GM21723 (cell line): ENCODE data around the gene GRID1.

ENCODE experiments used
- ATAC-seq: cut with Tn5 transposase; IDR thresholded peaks from one replicate; pipeline ENCODE4 v1.9.1; 2021; ENCODE audit warnings: mild to moderate bottlenecking, moderate library complexity; ENCODE audit not compliant: unreplicated experiment

The GRID1 gene

DNA sequence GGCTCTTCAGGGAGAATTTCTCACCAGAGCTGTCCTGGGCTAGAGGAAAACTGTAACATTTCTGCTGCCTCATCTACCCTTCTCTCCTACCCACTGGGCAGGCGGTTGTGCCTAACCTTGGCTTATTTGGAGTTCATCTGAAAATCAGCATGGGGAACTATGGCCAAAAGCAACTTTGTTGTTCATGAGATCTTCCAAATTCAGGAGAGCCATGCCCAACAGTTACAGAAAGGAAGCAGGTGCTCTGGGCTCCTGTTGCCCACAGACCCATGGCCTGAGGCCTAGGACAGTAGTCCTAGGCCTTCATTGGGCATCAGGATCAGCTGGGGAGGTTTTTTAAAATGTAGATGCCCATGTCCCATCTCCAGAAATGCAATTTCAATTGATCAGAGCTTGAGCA, 85.2 kb downstream of the GRID1 start:
- no peak for ATAC-seq

DNA sequence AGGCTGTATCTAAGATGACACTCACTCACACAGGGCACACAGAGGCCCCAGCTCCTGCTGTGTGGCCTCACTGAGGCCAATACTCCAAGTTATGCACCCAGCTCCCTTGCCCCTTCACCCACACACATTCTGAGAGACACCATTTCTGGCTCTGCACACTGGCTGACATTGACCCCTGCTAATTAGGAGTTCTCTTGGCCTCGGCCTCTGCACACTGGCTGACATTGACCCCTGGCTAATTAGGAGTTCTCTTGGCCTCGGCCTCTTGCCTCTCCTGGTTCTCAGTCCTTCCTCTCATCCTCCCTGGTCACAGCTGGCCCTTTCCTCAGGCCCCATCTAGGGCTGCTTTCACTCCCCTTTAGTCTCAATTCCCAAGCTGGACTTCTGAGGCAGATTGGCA, 97.3 kb downstream of the GRID1 start:
- ATAC-seq: no peak

DNA sequence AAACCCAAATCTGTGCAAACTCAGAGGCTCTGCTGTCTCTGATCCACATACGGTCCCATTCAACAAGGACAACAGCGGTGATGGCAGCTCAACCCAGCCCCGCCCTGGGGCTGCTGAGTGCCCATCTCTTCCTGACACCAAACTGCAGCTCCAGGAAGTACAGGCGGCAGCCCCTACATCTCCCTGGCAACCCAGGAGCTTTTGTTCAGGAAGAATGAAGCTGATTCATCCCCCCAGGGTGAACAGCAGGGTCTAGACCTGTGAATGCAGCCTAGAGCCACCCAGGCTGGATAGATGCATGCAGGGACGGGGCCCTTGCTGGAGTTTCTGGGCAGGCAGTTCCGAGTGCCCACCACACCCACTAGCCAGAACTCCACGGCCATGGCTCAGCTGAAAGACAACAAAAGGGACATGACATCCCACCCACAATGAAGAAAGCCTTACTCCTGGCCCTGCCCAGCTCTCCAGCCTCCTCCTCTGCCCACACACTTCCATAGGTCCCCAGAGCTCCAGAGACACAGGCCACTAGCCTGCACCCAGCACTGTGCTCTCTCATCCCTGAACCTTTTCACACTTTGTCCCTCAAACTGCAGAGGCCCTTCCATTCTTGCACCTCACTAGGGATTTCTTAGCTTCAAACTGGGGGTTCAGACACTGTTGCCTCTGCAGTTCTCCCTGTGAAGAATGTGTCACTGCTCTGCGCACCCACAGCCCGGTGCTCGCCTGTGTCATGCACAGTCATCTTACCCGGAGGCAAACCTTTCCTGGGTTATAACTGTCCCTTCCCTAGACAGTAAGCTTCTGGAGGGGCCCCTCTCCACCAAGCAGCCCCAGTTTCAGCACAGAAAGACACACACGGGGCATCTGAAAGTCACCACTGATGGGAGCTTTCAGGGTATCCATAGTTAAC, 99.1 kb downstream of the GRID1 start:
- ATAC-seq: no peak

DNA sequence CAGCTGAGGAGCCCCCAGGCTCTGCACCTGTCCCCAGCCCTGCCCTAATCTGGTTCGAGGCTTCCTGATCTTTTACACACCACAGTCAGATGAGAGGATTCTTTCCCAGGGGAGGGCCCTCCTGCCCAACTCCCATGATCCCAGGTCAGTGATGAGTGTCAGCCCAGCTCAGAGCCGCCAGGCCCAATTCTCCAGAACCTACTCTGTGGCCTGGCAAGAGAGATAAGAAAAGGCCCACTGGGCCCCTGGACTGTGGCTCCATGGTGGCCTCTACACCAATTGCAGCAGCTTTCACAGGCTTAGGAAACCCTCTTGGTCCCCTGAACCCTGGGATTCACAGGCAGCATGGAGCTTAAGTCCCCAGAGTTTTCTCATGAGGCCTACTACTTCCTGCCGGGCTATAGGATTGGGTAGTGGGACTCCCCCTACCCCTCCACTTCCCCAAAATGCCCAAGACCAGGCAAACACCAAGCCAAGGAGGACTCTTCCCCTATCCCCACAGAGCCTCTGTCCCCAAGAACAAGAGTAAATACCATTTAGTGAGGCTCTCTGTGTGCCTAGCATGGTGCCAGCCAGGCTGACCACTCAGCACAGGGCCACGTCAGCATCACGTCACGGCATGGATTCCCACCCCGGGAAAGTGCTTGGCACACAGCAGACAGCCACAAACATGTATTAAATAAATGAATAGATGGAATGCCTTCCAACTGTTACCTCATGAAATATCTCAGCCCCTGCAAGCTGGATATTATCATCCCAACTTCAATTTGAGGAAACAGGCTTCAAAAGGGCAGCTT, 100.0 kb downstream of the GRID1 start:
- no peak for ATAC-seq

DNA sequence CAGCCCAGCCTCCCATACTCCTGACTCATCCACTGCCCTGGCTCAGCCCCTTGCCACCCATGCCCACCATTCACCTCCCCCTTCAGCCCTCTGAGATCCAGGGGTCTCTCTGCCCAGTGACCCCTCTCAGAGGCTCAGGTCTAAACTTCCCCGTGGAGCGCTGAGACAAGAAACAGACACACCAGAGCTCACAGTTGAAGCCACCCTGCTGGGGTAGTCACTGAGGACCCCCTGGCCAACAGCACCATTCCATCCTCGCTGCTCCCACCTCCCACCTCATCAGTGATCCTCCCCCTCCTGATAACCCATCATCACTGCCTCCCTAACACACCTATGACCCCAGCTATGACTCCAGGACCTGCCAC, 100.7 kb downstream of the GRID1 start:
- ATAC-seq: no peak

DNA sequence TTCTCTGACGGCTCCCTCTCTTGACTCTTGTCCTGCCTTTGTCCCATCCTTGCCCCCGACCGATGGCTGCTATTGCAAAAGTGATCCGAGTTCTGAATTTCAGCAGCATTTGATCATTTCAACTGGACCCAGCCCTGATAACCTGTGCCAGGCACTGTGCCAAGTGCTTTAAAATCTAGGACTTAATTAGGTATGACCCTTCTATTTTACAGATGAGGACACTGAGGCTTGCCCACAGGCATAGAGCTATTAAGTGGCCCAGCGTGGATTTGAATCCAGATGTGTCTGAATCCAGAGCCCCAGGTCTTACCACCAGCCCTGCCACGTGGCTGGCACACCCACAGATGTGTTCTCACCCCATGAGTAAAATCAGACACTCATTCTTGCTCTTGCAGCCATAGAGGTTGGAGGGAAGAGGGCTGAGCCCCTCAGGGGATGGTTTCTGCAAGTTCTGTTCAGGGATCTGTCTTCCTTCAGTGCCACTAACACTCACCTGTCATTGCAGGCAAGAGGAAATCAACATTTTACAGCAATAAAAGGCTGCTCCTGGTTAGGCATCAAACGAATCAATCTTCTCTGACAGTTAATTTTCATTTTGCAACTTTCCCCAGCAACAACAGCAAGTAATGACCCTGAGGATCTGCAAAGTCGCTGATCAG, 101.2 kb downstream of the GRID1 start:
- no peak for ATAC-seq

DNA sequence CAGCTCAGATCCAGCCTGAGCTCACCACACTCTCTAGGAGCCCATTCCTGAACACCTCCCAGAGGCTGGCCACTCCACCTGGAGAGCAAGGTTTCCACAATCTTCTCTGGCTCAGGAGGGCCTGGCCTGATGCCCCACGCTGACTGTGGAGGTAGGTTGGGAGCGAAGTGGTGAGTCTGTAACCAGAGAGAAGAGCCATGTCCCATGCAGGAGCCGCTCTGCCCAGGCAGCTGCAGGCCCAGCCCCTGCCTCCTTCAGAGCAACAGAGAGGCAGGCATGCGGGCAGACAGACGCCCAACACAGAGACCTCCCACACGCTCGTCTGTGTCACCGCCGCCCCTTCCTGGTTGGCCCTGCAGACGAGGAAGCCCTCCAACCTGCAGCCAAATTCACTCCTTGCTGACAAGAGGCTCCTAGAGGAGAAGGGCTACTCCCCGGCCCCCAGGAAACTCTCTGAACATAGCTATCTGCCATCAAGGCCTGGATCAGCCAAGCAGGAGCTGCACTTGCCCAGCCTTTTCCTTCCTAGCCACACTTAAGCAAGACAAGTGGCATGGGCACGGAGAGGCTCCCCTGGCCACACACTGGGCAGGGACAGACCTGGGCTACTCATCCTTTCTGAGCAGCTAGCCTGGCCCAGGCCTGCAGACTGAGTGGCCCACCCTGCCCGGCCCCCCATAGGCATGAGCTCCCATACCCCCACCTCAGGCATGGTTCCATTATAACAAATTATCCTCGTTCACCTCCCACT, 101.9 kb downstream of the GRID1 start:
- no peak for ATAC-seq

DNA sequence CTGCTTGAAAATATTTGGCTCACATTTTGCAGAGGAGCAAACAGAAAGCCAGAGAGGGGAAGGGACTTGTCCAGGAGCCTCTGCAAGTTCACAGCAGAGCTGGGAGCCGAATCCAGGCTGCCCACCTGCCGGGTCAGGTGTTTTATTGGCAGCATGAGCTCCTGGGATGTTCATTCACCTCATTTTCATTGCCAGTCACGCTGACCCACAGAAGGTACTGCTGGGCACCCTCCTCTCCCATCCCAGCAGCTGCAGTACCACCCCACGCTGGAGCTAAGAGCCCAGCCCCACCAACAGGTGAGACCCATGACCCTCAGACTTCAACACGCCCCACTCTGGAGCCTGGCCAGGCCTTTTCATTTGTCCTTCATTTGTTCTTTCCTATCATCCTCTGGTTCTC, 102.7 kb downstream of the GRID1 start:
- ATAC-seq: no peak

DNA sequence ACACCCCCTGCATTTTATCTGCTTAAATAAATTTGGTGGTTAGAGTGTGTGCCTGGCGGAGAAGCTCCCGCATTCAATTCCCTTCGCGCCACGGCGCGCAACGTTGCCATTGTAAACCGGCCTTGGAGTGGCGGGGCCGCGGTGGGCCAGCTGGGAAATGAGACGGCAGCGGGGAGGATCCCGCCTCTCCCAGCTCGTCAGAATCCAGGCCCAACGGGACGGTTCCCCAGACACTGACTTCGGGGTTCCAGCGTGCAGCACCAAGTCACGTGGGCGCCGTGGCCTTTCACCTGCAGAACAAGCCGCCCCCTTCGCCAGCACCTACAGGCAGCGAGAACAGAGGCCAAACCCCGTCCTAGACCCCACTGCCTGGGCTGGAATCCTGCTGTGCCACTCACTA, 103.4 kb downstream of the GRID1 start:
- ATAC-seq: no peak

DNA sequence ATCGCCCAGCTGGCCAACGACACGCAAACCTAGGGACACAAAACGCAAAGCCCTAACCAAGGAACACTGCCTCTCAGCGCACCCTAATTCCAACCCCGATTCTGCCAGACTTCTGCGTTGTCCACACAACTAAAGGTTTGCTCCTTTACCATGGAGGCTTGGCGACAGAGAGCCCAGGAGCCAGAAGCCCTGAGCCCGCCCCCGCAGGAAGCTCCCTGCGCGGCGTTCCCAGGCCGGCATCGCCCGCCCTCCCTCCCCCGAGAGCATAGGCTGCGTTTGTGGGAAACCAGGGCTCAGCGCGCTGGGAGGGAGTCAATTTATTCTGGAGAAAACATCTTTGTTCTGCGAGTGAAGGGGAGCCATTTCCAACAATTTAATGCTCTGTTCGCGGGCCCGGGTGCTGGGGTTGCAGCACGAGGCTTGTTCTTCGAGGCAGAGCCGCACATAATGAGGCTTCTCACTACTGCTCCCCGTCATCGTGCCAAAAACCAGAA, 103.9 kb downstream of the GRID1 start:
- ATAC-seq: no peak

DNA sequence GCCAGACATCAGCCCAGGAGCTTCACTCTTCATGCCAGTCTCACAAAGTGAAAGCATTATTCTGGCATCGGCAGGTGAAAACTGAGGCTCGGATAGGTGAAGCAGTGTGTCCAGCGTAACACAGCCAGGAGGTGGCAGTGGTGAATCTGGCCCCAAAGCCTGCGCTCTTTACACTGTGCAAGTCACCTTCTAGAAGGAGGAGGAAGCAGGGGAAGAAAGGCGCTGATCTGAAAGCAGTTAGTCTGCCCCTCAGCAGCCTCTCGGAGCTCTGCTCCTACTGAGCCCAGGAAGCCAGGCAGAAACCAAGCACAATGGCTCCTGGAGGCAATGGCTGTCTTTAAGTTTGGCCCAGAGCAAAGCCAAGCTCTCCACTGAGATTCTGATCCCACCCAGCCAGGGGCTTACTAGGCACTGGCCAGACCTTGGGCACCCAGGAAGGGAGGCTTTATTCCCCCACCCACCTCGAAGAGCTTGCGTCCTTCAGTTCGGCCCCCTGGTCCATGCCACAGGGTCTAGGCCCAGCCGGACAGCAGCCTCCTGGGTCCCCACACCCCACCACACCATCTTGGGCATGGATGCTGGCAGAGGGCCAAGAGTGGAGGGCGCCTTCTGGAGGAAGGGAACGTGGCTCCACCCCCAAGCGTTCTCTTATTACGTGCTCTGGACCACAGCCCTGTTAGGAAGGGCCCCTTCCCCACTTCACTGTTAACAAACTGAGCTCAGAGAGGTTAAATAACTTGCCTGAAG, 104.5 kb downstream of the GRID1 start:
- peak; percentile 92 for ATAC-seq

DNA sequence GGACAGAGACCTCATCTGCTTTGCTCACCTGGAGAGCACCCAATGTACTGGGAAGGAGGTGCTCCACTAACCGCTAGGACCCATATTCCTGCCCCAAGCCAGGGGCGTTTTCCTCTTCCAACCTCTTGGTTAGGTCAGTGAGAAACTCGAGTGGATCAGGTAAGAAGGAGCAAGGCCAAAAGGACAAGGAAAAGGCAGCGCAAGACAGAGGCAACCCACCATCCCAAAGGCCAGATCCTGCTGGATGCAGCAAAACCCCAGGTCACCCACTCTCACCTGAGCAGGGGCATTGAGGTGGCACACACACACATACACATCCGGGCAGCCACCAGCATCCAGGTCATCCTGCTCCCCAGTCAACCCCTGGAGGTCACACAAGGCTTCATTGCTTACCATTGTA, 105.1 kb downstream of the GRID1 start:
- ATAC-seq: no peak

DNA sequence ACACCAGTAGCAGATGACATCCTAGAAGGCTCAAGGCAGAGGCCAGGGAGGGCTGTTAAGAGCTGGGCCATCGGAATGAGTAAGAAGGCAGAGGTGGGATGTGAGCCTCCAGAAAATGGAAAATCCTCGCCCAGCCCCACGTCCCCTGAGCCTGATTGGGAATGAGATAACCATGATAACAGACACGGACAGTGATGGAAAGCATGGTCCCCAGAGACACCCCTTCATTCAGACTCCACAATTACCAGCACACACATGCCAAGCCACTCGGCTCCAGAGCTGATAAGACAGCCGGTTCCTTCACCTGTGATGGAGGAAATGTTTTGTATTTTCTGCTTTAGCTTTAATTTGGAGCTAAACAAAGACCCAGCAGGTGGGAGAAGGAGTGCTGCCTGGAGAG, 106.0 kb downstream of the GRID1 start:
- no peak for ATAC-seq

DNA sequence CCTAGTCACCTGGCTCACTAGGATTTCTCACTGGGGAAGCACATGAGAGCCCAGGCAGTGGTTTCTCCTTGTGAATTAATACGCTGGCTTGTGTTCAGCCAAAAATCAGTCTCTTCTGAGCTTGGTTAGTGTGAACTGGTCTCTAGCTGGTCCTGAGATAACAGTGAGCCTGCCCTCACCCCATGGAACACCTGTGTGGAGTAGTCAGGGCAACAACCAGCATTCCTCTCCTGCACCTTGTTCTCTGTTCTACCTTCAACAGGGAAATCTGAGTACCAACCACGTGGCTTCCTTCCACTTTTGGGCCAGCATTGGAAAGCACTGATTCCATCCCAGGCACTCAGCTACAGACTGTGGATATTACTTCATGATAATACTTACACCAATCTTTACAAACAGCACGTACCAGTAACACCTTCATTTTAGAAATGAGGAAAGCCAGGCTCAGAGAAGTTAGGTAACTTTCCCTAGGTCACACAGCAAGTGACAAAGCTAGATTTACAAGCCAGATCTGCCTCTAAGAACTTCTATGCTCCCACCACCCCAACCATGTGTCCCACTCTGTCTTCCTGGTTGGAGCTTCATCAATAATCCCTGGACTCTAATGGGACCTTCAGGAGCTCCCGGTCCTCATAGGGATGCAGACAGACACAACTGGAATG, 106.6 kb downstream of the GRID1 start:
- no peak for ATAC-seq

DNA sequence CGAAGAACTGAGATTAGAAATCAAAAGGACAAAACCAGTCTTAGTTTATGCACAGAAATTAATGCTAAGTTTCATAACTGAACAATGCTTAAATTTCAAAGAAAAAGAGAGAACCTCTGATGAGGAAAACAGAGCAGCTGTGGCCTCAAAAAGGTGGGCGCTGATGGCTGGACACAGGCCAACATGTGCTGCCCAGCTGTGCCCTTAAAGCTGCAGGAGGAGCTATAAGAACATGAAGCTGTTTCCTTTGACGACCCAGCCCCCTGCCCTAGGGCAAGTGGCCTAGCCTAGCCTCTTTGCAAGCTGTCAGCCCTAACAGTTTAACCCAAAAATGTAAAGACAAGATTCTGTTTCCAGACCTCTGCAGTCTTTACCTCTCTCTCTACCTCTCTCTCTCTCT, 107.7 kb downstream of the GRID1 start:
- no peak for ATAC-seq

DNA sequence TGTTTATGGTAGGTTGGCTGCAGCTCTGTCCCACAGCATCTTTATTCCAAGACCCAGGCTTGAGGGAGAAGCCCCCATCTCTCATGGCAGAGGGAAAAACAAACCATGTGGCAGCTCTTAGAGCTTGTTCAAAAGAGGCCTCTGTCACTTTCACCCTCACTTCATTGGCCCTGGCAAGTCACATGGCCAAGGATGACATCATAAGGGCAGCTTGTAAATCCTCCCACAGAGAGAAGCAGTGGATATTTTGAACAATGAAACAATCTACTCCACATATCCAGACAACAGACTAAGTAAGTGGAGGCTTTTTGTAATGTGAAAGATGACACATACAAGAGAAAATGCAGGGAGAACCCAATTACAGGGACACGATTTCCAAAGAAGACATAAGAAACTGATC, 108.1 kb downstream of the GRID1 start:
- ATAC-seq: no peak

DNA sequence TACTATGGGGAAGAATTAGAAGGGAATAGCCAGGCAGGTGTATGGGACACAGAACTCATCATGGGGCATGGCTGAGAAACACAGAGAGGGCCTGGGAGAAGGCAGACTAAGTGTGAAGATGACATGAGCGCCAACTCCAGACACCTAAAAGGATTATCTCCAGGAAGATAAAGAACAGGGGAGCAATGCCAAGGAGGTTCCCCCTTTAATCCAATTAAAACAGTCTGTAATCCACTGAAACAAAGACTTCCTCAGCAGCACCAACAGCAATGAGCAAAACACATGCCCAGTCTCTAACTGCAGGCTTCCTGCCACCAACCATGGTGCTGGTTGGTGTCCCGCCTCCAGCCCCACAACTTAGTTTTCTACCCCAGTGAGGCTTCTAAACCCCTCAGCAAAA, 108.9 kb downstream of the GRID1 start:
- no peak for ATAC-seq

DNA sequence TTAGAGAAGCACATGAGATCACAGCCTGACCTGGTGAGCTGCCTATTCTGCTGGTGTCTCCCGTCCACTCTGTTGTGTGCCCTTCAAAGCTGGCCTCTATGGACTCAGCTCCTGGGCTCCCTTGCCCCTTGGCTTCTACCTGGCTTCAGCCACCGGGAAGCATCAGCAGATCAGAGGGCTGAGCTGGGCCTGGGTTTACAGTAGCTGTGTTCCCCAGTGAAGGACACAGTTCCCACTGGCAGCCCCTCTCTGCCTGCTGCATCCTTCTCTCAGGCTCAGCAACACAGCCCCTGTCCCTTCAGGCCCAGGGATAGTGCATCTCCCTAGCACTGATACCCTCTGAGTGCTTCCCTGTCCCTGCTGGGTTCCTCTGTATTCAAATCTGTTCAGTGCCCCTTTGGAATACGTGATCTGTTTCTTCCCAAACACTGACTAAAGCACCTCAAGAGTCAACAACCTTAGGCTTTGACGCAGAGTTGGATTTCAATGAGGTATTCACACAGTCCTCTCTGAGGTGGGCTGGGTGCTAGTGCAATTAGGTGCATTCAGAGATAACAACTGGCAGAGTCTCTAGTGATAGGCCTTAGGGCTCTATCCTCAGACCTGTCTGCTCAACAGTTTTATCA, 109.8 kb downstream of the GRID1 start:
- ATAC-seq: no peak
